ENCODE data around the gene DLGAP1.
"Not testable (repeated sequence)": the region's sequence is repeated elsewhere in the genome, so short reads cannot be mapped to it uniquely, and the experiment has no call there.

DLGAP1 gene

GRCh38 chr18:3667255-3668137, 787.6 kb downstream of the DLGAP1 start:
- no peak for DNase-seq

GRCh38 chr18:3666526-3667254, 788.4 kb downstream of the DLGAP1 start:
- DNase-seq: no peak

DNA sequence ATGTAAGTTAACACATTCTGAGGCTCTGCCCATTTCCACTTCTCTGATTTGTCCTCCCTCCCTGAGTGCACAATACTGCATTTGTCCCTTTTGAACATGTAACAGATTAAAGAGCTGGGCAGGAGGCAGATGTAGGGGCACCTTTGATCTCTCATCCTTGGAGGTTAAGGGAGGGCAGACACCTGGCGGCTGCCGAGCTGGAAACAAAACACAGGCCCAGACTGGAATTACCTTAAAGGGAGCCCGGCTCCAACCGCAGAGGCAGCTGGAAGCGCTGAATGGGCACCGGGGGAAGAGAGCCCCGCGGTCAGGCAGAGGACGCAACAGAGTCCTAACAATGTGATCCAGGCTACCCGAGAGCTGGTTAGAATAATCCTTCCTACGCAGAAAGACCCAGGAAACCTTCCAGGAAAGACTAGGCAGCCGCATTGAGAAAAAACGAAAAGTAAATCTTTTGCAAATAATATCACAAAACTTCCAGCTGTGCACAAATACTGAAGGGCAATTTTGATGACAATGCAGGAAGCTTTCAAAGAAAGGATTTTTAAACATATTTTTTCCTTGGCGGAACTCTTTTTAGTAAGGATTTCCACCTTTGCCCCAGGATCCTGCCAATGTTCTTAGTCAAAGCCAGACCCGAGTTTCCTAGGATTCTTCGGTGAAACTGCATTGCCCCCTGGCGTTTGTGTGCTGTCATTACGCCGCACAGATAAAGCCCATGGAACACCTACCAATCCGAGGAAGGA, 789.2 kb downstream of the DLGAP1 start:
- DNase-seq: peak; percentile 76

- DNase-seq: no peak
Measured at GRCh38 chr18:3665204-3665603, 789.9 kb downstream of the DLGAP1 start.

DNA sequence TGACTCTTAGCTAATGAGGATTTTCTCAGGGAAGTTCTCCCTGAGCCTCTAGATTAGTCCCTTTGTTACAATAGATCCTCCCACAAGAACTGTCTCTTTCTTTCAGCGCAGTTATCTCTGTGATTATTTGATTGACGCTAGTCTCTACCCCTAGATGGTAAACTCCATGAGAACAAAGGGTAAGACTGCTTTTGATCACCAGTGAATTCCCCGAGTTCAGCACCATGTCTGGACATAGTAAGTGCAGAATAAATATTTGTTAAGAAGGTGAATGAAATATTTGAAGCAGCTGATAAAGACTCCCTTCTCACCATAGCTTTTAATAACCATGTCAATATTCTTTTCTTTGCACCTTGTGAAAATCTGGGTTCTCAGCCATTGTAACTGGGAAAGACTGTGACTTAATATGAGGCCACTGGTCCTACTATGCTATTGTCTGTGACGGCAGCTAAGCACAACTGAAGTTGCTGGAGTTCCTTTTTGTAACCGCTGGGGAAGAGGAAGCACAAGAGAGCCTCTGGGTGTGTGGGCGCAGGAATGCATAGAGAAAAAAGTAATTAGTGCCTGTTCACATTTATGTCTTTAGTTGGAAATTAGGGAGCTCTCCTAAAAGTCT, 790.4 kb downstream of the DLGAP1 start:
- no peak for DNase-seq

DNA sequence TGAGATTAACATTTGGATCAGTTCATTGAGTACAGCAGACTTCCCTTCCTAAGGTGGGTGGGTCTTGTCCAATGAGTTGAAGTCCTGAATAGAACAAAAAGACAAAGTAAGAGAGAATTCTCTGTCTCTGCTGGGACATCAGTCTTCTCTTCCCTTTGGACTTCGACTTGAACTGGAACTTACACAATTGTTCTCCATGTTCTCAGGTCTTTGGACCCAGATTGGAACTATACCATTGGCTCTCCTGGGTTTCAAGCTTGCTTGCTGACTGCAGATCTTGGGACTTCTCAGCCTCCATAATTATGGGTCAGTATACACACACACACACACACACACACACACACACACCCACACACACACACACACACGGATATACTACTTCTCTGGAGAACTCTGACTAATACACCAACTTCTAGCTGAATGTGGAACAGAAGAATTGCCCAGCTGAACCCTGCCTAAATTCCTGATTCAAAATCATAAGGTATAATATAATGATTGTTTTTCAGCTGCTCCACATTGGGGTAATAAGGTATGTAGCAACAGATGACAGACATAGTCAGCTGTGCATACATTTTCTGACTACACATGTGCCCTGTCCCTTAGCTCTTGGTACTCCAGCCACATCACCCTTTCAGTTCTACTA, 791.1 kb downstream of the DLGAP1 start:
- no peak for DNase-seq

DNA sequence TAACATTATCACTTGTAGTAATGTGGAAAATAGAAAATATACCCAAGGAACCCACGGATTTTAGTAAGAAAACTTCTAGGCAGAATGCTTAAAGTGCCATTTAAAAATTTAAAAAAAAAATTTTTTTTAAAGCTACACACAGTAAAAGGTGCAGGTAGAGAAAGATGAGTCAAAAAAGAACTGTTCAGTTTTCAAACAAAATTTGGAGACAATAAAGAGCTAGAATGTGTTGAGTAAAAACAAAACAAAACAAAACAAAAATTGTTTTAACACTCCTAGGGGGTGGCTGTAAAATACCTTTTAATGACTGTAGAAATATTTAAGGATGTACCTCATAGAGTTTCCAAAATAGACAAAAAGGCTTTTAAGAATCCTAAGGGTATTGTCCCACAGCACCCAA, 793.1 kb downstream of the DLGAP1 start:
- no peak for DNase-seq

- DNase-seq: no peak
Measured at GRCh38 chr18:3660739-3661515, 794.2 kb downstream of the DLGAP1 start.

DNA sequence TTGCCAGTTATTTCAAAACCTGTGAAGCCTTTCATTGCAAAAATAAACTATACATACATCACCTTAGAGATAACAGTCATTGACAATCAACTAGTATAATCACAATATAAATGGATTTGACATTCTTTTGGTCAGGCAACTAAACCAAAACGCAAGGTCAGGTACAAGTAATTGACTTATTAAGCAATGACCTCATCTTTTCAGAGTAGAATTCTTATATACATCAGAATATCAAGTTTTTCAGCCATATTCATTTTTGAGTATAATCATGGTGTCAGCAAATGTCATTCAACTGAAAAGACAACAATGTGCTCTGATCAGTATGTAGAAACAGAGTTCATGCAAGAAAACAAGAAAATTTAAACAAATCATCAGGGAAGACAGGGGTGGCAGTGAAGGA, 796.6 kb downstream of the DLGAP1 start:
- no peak for DNase-seq

DNA sequence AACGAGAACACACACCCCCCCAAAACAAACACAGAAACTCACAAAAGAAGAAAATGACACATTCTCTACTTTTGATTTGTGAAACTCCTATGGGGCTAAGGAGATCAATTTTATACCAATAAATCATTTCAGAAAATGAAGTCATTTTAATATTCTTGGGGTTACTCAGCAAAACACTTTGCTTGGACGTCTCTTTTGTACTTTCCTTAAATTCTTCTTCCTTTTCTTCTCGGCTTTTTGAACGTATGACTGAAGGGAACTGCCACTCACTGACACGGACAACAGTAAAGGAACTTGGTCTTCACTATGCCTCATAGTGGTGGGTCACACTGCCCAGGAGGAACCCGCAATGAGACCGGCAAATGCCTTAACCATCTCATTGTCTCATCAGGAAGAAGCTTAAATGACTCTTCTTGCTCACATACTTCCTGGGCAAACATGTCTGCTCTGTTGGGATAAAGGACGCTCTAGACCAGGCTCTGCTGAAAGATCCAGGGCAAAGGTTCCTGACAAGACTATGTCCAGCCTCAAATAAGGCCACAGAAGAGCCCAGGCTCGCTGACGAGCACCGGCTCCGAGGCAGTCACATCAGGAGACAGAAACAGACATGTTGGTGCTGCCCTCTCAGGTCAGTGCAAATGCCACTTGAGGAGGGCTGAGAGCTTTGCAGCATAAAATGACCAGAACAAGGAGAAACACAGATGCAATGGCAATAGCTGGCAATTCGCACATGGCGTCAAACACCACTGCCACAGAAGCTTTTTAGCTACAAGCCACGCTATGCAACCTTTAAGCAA, 799.7 kb downstream of the DLGAP1 start:
- DNase-seq: no peak

DNA sequence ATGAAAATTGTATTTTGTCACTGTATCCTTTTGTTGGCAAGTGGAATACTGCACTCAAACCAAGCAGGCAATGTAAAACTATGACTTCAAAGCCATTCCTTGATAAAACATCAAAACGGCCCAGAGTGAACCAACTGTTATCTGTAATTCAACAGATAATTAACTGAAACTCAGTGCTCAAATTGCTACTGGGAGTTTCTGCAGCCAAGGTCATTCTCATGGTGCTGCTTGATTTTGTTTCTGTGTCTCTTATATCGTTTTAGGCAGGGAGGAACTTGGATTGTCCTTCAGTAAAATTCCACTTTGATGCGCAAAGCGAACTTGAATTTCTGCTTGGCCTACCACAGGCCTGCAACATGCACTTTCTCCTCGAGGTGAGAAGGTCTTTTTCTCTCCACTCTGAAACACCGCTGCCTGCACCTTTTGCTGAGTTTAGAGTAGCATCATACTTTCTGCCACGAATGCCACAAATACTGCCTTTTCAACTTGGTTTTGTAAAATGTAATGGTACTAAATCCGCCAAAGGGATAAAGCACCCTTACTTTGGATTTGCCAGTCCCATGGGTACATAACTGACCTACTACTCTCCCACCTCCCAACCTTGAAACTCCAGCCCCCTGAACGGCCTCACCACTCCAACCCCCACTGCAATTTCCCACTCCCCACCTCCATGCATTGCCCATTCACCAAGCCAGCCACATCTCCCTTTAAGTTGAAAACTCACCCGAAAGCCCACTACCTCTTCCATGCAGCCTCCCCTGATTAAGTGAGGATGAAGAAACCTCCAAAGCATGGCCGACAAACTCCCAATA, 800.5 kb downstream of the DLGAP1 start:
- DNase-seq: no peak

GRCh38 chr18:3653851-3654441, 801.2 kb downstream of the DLGAP1 start:
- DNase-seq: no peak

DNA sequence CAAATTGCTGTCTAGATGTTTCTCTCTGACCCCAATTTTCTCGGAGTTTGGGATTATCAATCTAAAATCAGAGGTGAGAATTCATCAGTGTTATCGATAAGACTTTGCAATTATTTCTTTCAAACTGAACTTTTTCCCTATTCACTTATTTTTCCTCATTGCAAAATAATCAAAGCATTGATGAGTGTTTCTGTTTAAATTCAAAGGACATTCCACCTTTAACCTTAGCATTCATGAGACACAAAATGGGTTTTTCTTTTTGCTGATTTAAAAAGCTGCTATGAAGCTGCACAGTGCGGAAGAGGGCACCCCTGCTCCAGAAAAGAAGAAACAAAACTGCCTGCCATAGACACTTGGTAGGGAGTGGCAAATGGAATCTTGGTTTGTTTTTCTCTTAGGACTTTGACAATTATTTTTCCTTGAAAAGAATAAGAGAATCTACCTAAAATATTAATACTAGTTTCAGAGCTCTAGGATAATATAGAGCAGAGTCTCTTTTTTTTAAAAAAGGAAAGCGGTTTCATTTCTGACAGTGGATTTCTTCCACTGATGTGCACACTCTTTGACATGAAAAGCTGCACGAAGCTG, 801.8 kb downstream of the DLGAP1 start:
- DNase-seq: no peak

DNA sequence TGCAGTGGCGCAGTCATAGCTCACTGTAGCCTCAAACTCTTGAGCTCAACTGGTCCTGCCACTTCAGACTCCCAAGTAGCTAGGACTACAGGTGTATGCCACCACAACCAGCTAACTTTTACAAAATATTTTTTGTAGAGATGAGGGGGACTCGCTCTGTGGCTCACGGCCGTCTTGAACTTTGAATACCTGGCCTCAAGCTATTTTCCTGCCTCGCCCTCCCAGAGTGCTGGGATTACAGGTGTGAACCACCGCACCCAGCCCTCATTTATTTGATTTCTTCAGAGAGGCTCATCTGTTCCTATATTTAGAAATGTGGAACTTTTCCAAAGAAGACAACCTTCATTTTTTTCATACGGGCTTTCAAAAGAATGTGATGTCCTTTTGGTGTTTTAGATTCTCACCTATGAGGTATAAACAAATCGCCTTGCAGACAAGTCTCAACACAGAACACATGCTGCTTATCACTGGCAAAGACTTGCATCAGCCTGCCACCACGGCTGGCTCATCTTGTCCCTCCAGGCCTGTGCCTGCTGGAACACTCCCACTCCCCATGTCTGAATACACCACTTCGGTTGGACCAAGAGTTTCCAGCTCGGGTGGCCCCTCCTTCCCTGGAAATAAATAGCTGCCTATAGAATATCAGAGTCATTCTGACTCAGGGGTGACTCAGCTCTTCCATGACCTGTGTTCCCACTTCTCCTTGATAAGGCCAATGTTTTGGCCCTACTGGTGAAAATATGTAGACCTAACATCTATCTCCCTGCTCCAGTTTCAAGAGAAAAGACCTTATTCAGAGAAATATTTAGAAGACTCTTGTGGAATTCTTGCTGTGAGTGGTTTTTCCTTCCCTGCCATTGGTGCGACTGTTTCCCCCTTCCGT, 802.5 kb downstream of the DLGAP1 start:
- DNase-seq: no peak

DNA sequence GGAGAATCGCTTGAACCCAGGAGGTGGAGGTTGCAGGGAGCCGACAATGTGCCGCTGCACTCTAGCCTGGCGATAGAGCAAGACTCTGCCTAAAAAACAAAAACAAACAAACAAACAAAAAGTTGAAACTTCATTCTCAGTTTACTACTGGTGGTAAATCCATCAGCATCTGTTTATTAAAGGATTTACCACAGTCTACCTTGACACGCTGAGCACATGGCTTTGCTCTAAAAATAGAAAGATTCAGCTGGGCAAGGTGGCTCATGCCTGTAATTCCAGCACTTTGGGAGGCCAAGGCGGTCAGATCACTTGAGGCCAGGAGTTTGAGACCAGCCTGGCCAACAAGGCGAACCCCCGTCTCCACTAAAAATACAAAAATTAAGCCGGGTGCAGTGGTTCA, 803.8 kb downstream of the DLGAP1 start:
- no peak for DNase-seq

DNA sequence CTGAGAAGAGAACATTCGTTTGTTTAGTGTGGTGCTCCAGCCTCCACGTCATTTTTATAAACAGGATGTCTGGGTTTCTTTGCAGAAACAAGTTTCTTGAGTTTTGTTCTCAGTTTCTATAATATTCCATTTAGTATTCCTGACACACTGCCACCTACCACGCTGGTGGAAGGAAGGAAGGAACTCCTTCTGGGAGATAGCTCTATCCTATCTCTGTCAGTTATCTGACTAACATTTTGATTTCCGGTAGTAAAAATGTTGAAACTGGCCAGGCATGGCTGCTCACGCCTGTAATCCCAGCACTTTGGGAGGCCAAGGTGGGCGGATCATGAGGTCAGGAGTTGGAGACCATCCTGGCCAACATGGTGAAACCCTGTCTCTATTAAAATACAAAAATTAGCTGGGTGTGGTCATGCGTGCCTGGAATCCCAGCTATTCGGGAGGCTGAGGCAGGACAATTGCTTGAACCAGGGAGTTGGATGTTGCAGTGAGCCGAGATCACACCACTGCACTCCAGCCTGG, 804.5 kb downstream of the DLGAP1 start:
- DNase-seq: not testable (repeated sequence)

GRCh38 chr18:3649633-3650426, 805.3 kb downstream of the DLGAP1 start:
- no peak for DNase-seq
